HL-60/S4 treated with phorbol 12-myristate 13-acetate at 8.2 ng/mL for 4 days and 3 days (cell line): Measurements from ENCODE around the gene SPEM1.
"Not testable (repeated sequence)": the region's sequence is repeated elsewhere in the genome, so short reads cannot be mapped to it uniquely, and the experiment has no call there.

ENCODE experiments used
- in situ Hi-C: fragments of 300-500 bp; cut with MboI; formaldehyde crosslinking; loops from 2 replicates; pipeline ENCODE4 v1.15.0; 2022; ENCODE audit warnings: low sequenced_read_pairs

Gene SPEM1

DNA sequence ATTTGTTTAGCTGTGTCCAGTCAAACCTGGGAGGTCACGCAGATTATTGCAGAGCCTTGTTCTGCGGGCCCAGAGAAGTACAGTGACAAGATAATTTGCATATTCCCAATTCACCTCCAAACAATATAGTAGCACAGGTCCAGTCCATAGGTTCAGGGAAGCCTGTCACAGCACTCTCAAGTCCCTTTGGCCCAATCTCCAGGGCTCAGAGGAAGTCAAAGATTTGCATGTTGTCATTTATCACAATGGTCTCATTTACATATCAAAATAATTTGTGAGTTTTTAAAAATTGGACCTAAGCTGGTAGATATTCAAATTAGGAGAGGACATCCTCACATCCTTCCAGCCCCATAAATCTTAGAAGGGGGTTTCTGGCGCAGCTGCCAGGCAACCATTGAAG, 47.4 kb downstream of the SPEM1 start:
- in situ Hi-C loops = no loop called here

GRCh38 chr17:7468290-7468689, 48.2 kb downstream of the SPEM1 start:
- in situ Hi-C loops = no loop called here

- in situ Hi-C loops = no loop called here
Observed at GRCh38 chr17:7468804-7469389, 48.8 kb downstream of the SPEM1 start.

GRCh38 chr17:7469843-7470242, 49.7 kb downstream of the SPEM1 start:
- in situ Hi-C loops = not testable (repeated sequence)

- in situ Hi-C loops = not testable (repeated sequence)
Observed at GRCh38 chr17:7470457-7470973, 50.4 kb downstream of the SPEM1 start.
